Putamen (tissue), 1 donor: ENCODE data around the gene CTDSP1.

ENCODE experiments used
- DNase-seq: peaks from one replicate; pipeline ENCODE4 v3.0.0-alpha.2; 2016; ENCODE audit warnings: low spot score

CTDSP1 gene

DNA sequence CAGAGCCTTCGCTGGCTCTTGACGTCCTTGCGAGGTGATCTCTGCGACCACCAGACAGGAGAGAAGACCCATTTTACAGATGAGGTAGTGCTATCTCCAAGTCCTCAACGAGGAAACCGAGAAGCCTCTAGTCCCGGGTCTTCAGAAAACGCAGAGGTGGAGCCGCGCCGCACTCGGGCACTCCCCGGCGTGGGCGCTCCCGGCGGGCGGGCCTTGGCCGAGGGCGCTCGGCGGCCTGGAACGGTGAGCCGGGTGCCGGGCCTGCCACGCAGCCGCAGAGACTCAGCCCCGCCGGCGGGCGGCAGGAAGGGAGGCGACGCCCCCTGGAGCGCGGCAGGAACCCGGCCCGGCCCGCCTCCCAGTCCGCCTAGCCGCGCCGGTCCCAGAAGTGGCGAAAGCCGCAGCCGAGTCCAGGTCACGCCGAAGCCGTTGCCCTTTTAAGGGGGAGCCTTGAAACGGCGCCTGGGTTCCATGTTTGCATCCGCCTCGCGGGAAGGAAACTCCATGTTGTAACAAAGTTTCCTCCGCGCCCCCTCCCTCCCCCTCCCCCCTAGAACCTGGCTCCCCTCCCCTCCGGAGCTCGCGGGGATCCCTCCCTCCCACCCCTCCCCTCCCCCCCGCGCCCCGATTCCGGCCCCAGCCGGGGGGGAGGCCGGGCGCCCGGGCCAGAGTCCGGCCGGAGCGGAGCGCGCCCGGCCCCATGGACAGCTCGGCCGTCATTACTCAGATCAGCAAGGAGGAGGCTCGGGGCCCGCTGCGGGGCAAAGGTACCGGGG lies at the start of gene CTDSP1:
TSS of gene CTDSP1 (plus strand) at position 478 of the 776 bp plus-strand sequence. CDS start at position 701, 223 bp downstream.
- peak; percentile 94 for DNase-seq

DNA sequence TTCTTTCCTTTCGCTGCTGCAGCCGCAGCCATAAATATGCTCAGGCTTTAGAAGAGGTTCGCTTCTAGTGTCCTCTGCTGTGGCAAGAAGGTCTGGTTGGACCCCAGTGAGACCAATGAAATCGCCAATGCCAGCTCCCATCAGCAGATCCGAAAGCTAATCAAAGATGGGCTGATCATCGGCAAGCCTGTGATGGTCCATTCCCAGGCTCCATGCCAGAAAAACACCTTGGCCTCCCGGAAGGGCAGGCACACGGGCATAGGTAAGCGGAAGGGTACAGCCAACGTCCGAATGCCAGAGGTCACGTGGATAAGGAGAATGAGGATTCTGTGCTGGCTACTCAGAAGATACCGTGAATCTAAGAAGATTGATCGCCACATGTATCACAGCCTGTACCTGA lies 45.6 kb upstream of the CTDSP1 start:
- no peak for DNase-seq

DNA sequence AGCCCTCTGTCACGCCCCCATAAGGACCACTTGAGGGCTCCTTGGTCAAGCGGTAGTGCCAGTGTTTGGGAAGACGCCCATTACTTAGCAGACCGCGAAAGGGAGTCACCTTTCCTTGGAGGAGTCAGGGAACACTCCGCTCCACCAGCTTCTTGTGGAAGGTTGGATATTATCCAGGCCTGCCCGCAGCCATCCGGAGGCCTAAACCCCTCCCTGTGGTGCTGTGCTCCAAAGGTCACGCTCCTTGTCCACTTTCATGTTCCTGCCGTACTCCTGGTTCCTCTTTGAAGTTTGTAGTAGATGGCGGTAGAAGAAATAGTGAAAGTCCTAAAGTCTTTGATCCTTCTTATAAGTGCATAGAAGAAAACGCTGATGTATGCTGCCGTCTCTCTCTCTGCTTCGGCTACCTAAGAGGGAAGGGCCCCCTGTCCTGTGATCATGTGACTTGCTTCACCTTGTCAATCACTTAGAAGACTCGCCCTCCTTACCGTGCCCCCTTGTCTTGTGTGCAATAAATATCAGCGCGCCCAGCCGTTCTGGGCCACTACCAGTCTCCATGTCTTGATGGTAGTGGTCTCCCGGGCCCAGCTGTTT lies 44.7 kb upstream of the CTDSP1 start:
- no peak for DNase-seq

- no peak for DNase-seq
Observed at GRCh38 chr2:218357236-218358177, 42.2 kb upstream of the CTDSP1 start.

- no peak for DNase-seq
Observed at GRCh38 chr2:218360453-218360852, 39.2 kb upstream of the CTDSP1 start.

DNA sequence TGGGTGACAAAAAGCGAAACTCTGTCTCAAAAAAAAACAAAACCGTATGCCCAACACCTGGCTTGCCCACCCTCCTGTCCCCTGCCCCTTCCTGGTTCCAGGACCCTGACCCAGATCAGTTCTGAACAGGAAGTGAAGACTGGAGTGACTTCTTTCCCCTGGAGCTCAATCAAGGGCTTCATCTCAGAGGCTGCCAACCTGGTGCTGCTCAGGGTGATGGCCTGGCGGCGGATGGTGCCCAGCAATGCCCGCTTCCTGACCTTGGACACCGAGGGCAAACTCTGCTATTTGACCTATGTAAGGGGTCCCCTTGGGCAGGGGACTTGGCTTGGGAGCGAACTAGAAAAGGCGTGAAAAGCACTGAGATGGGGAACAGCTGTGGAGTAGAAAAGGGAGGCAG lies 37.1 kb upstream of the CTDSP1 start:
- DNase-seq = no peak

DNA sequence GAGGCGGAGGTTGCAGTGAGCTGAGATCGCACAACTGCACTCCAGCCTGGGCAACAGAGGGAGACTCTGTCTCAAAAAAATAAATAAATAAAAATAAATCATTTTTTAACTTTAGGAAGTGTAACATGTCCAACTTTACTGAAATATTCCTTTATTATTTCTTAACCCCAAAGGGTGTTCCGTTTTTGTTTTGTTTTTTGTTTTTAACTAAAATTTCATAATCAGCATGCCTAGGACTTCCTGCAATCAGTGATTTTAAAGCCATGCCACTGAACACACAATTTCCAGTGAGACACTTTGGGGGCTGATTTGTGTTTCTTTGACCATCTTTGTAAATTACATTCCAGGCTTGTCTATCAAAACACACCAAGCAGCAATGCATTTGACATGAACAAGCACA lies 35.9 kb upstream of the CTDSP1 start:
- no peak for DNase-seq

- DNase-seq = no peak
Observed at GRCh38 chr2:218364196-218364595, 35.5 kb upstream of the CTDSP1 start.

GRCh38 chr2:218366621-218367414 lies 32.9 kb upstream of the CTDSP1 start:
- no peak for DNase-seq

DNA sequence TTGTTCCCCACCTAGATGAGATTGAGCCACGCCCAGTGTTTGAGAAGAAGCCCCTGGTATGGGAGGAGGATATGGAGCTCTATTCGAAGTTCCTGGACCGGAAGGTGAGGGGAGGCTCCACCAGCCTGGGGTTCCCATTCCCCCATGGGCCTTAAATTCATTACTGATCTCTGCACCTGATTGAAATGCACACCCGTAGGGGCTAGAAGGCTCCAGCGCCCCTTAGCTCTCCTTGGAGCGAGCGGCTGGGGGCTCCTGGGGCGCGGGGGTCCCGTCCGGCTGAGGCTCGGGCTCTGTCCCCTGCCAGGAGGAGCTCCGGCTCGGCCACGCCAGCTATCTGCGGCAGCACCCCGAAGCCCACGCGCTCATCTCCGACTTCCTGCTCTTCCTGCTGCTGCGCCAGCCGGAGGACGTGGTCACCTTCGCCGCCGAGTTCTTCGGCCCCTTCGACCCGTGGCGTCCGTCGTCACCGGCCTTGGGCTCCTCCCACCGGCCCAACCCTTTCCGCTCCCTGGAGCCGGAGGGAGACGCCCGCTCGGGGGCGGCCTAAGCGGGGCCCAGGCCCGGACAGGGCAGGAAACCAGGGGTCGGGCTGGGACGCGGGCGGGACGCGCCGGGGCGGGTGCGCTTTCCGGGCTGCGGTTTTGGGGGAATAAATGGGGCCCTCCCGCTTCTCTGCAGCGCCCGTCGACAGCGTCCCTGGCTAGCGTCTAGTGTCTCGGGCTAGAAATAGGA lies 32.1 kb upstream of the CTDSP1 start:
- DNase-seq = peak; percentile 53

DNA sequence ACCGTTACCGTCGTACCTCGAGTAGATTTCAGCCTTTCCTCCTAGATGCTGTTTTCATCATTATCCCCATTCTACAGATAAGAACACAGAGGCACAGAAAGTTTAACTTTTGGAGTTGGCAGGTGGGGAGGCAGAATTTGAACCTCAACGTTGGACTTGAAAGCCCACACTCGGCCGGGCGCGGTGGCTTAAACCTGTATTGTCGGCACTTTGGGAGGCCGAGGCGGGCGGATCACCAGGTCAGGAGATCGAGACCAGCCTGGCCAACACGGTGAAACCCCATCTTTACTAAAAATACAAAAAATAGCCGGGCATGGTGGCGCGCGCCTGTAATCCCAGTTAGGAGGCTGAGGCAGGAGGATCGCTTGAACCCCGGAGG lies 31.5 kb upstream of the CTDSP1 start:
- DNase-seq = no peak

- no peak for DNase-seq
Observed at GRCh38 chr2:218368621-218369153, 31.0 kb upstream of the CTDSP1 start.

- DNase-seq = no peak
Observed at GRCh38 chr2:218369330-218369729, 30.3 kb upstream of the CTDSP1 start.

DNA sequence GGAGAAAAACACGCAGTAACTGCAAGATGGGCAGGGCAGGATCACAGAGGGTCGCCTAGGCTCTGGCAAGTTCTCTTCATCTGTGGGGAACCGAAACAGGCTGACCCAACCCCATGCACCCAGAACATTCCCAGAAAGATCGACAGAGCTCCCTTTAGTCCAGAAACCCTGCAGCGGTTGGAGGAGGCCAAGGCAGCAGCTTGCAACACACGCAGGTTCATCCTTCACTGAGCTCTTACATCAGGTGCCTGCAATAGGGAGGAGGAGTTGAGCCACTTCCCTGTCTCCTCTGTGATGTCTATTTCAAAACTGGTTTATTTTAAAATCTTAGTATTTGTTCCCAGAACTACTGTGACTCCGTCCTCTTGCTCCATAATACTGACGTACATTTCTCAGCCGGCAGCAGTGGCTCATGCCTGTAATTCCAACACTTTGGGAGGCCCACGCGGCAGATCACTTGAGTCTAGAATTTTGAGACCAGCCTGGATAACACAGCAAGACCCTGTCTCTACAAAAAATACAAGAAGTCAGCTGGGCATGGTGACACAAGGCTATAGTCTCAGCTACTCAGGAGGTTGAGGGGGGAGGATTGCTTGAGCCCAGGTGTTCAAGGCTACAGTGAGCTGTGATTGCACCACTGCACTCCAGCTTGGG lies 29.1 kb upstream of the CTDSP1 start:
- DNase-seq = no peak

DNA sequence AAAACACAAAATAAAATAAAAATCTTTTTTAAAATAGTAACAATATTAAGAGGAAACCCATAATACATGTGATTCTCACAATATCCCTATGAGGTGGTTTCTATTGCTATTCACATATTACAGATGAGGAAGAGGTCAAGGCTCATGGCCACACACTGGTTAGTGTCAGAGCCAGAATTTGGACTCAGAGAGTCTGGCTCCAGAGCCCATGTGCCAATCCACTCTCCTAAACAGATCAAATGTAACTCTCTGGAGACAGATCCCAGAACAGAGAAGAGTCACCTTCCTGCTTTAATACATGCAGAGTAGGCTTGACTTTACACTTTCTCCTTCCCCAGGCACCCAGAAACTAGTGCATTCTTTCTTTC lies 27.7 kb upstream of the CTDSP1 start:
- no peak for DNase-seq

DNA sequence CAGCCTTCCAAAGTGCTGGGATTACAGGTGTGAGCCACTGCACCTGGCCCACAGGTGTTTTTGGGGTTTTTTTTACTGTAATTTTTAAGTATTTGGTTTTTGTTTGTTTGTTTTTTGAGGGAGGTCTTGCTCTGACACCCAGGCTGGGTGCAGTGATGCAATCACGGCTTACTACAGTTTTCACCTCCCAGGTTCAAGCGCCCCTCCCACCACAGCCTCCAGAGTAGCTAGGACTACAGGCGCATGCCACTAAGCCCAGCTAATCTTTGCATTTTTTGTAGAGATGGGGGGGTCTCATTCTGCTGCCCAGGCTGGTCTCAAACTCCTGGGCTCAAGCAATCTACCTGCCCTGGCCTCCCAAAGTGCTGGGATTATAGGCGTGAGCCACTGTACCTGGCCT lies 24.9 kb upstream of the CTDSP1 start:
- DNase-seq = no peak

GRCh38 chr2:218375212-218375611 lies 24.5 kb upstream of the CTDSP1 start:
- DNase-seq = no peak

DNA sequence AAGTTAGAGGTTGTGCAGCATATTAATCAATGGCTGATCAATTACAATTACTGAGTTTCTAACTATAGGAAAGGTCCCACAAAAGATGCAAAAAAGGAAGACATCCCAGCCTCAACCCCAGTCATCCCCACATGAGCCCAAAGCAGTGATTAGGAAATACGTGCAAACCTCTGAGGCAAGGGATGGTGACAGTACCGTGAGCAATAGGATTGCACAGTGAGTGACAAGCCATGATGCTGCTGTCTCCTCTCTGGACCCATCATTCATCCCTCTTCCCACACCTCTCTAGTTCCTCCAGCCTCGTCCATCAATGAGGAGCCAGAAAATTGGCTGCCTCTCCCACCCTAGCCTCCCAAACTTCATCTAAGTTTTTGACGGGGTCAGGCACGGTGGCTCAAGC lies 21.6 kb upstream of the CTDSP1 start:
- DNase-seq = no peak

- DNase-seq = no peak
Observed at GRCh38 chr2:218381916-218382366, 17.7 kb upstream of the CTDSP1 start, which contains the start of gene SLC11A1. Gene SLC11A1, plus strand, starts transcription at chr2:218382273. Its CDS starts 96 bp downstream, at chr2:218382369.

- DNase-seq = no peak
Observed at GRCh38 chr2:218382785-218383184, 16.9 kb upstream of the CTDSP1 start.
